Stimulated activated CD4-positive, alpha-beta T cell treated with anti-CD3 and anti-CD28 coated beads, Interleukin-2, amount 100 ng/mL, for 48 hours (primary cell): ENCODE measurements around the gene HNRNPM.
"Not testable (repeated sequence)": the region's sequence is repeated elsewhere in the genome, so short reads cannot be mapped to it uniquely, and the experiment has no call there.

Experiments used
- DNase-seq, 2 donors: peaks; one replicate each; pipeline ENCODE4 v3.0.0-alpha.2; 2020

HNRNPM gene

GRCh38 chr19:8513687-8514504, 69.1 kb downstream of the HNRNPM start, which contains the start of gene ZNF414:
Gene ZNF414, minus strand, starts transcription at chr19:8514167. Its CDS starts 121 bp downstream, at chr19:8514046.
- peak; percentile 97 to 98 for DNase-seq

GRCh38 chr19:8514505-8515009, 69.8 kb downstream of the HNRNPM start:
- DNase-seq, result not testable (repeated sequence)

GRCh38 chr19:8515317-8515716, 70.5 kb downstream of the HNRNPM start:
- peak in 1 of 2 donors; percentile 49 for DNase-seq

- DNase-seq, result no peak
Measured at GRCh38 chr19:8517551-8518442, 73.0 kb downstream of the HNRNPM start.

GRCh38 chr19:8518536-8518935, 73.8 kb downstream of the HNRNPM start:
- DNase-seq, result no peak

- no peak for DNase-seq
Measured at GRCh38 chr19:8519388-8519787, 74.6 kb downstream of the HNRNPM start.

- DNase-seq, result no peak
Measured at GRCh38 chr19:8525401-8525684, 80.6 kb downstream of the HNRNPM start.

- DNase-seq, result no peak
Measured at GRCh38 chr19:8526345-8527091, 81.7 kb downstream of the HNRNPM start.

GRCh38 chr19:8528500-8528899, 83.7 kb downstream of the HNRNPM start:
- no peak for DNase-seq

GRCh38 chr19:8529369-8530006, 84.7 kb downstream of the HNRNPM start:
- no peak for DNase-seq

GRCh38 chr19:8530061-8530679, 85.4 kb downstream of the HNRNPM start:
- no peak for DNase-seq

GRCh38 chr19:8531470-8531869, 86.7 kb downstream of the HNRNPM start:
- DNase-seq, result no peak

GRCh38 chr19:8532225-8532624, 87.5 kb downstream of the HNRNPM start:
- DNase-seq, result no peak

- no peak for DNase-seq
Measured at GRCh38 chr19:8536282-8536681, 91.5 kb downstream of the HNRNPM start.

- DNase-seq, result no peak
Measured at GRCh38 chr19:8537099-8537498, 92.3 kb downstream of the HNRNPM start.
